ENCODE results near the gene COBL. TPM values are rescaled to one million over a fixed set of nuclear protein-coding genes. Genes with fewer than 3 reads are reported as not detected.

Gene COBL
- polyA plus RNA-seq, 1 donor: 30.5 TPM

DNA sequence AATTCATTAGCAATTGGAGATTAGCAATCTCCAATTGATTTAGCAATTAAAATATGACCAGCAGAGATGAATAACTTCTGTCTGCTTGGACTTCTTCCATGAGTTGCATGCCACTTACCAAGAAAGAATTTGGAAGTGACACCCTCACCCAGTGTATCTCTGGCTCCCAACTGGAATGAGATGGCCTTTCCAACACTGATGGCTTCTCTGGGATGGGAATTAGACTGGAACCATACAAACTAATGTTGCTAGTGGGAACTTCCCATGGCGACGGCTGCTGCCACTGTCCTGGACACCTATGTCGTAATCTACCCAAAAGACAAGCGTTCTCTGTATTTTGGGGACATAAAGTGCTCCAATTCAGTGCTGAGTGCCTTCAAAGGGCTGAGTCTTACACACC lies 192.3 kb downstream of the COBL start:
- WGBS (ENCODE audit: insufficient coverage, low lambda C conversion rate): no CpG with 5 or more reads among the region's 4 CpGs
- Histone ChIP-seq H3K4me3 (ENCODE audit: low read length) (no peak overlapping the region), H3K36me3 (ENCODE audit: control insufficient read depth, insufficient read depth, low read length) (peaks cover 10% of the 10 kb centered on the region), H3K27me3 (ENCODE audit: control insufficient read depth, insufficient read depth, low read length) (no peaks in the 10 kb centered on the region), H3K27ac (ENCODE audit: low read length) (no peak overlapping the region), H3K9me3 (ENCODE audit: control insufficient read depth, low read depth, low read length) (no peaks in the 10 kb centered on the region), H3K4me1 (ENCODE audit: control insufficient read depth, insufficient read depth, low read length) (no peaks in the 10 kb centered on the region)
- no peak for DNase-seq

DNA sequence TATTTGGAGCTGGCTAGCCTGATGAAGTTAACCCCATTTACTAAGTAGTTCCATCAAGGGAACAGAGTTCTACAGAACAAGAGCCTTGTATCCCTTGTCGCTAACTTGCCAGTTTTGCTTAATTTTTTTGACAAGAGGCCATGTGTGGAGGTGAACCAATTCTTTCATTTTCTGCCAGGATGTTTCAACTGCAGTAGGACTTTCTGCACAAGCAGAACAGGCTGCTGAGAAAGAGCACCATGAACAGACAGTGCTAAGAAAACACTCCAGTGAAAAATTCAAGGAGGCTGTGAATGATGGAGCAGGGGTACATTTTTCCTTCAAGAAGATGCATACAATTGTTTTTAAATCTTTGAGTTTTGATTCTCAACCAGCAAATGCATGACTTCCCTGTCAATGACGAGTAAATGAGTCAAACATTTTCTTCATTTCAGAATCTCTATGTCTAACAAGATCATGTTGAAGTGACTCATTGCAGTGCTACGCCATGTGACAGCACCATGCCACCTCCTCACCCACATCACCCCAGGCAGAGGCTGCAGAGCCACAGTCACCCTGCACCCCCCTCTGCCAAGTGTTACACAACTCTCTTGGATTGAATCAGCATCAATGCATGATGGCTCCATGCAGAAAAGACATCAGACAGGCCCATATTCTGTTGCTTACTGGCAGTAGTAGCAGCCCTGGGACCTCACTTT lies 193.1 kb downstream of the COBL start:
- no peak overlapping the region for H3K4me3 ChIP-seq (ENCODE audit: low read length)
- no peak for DNase-seq
- no peaks in the 10 kb centered on the region for H3K4me1 ChIP-seq (ENCODE audit: control insufficient read depth, insufficient read depth, low read length)
- WGBS (ENCODE audit: insufficient coverage, low lambda C conversion rate): no CpG with 5 or more reads among the region's 3 CpGs
- H3K9me3 ChIP-seq (ENCODE audit: control insufficient read depth, low read depth, low read length): no peaks in the 10 kb centered on the region
- no peak overlapping the region for H3K27ac ChIP-seq (ENCODE audit: low read length)
- H3K27me3 ChIP-seq (ENCODE audit: control insufficient read depth, insufficient read depth, low read length): no peaks in the 10 kb centered on the region
- peaks cover 7% of the 10 kb centered on the region for H3K36me3 ChIP-seq (ENCODE audit: control insufficient read depth, insufficient read depth, low read length)

GRCh38 chr7:51121931-51122425 lies 194.6 kb downstream of the COBL start:
- no peak for DNase-seq
- H3K27ac ChIP-seq (ENCODE audit: low read length): no peak overlapping the region
- no peaks in the 10 kb centered on the region for H3K4me1 ChIP-seq (ENCODE audit: control insufficient read depth, insufficient read depth, low read length)
- peaks cover 2% of the 10 kb centered on the region for H3K36me3 ChIP-seq (ENCODE audit: control insufficient read depth, insufficient read depth, low read length)
- H3K9me3 ChIP-seq (ENCODE audit: control insufficient read depth, low read depth, low read length): no peaks in the 10 kb centered on the region
- 0% methylated on average over 1 of the region's 9 CpGs for WGBS (ENCODE audit: insufficient coverage, low lambda C conversion rate)
- H3K4me3 ChIP-seq (ENCODE audit: low read length): no peak overlapping the region
- H3K27me3 ChIP-seq (ENCODE audit: control insufficient read depth, insufficient read depth, low read length): no peaks in the 10 kb centered on the region

DNA sequence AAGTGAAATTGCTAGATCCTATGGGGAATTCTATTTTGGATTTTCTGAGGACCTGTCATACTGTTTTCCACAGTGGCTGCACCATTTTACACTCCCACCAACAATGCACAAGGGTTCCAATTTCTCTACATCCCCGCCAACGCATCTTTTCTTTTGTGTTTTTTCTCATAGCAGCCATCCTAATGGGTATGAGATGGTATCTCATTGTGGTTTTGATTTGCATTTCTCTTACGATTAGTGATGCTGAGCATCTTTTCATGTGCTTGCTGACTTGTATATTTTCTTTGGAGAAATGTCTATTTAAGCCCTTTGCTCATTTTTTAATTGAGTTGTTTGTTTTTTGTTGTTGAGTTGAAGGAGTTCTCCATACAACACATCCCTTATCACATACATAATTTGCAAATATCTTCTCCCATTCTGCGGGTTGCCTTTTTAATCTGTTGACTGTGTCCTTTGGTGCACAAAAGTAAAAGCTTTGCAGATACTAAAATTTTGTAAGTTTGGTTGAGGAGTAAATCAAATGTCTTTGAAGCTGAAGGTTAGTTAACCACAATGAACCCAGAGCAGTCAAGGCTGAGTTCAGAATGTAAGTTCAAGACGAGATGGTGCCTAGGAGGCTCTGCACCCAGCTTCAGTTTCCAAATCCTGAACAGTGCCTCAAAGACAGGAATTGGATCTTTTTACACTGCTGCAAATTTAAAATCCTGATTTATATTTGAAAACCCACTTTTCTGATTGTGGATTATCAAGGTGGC lies 195.4 kb downstream of the COBL start:
- H3K4me1 ChIP-seq (ENCODE audit: control insufficient read depth, insufficient read depth, low read length): no peaks in the 10 kb centered on the region
- no peaks in the 10 kb centered on the region for H3K27me3 ChIP-seq (ENCODE audit: control insufficient read depth, insufficient read depth, low read length)
- H3K9me3 ChIP-seq (ENCODE audit: control insufficient read depth, low read depth, low read length): no peaks in the 10 kb centered on the region
- no peak overlapping the region for H3K4me3 ChIP-seq (ENCODE audit: low read length)
- H3K27ac ChIP-seq (ENCODE audit: low read length): no peak overlapping the region
- no CpG with 5 or more reads among the region's 5 CpGs for WGBS (ENCODE audit: insufficient coverage, low lambda C conversion rate)
- no peak for DNase-seq
- no peaks in the 10 kb centered on the region for H3K36me3 ChIP-seq (ENCODE audit: control insufficient read depth, insufficient read depth, low read length)

DNA sequence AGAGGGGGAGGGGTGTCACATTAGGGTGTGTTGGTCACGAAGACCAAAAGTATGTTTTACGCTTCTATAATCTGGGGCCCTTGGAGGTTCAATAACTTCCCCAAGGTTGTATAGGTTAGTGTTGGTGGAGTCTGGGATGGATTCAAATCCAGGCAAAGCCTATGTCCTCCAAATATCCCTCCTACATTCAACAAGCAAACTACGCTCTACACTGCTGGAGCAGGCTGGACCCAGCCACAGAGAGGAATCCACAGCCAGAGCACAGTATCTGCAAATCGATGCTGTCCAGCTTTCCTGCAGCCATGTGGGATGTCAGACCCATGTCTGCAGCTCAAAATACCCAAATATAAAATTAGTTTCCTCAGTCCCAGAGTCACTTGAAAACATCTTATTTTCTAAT lies 198.0 kb downstream of the COBL start:
- H3K36me3 ChIP-seq (ENCODE audit: control insufficient read depth, insufficient read depth, low read length): no peaks in the 10 kb centered on the region
- no peaks in the 10 kb centered on the region for H3K9me3 ChIP-seq (ENCODE audit: control insufficient read depth, low read depth, low read length)
- no peaks in the 10 kb centered on the region for H3K4me1 ChIP-seq (ENCODE audit: control insufficient read depth, insufficient read depth, low read length)
- no peak overlapping the region for H3K27ac ChIP-seq (ENCODE audit: low read length)
- H3K27me3 ChIP-seq (ENCODE audit: control insufficient read depth, insufficient read depth, low read length): no peaks in the 10 kb centered on the region
- no peak overlapping the region for H3K4me3 ChIP-seq (ENCODE audit: low read length)
- no peak for DNase-seq
- no CpG with 5 or more reads among the region's 4 CpGs for WGBS (ENCODE audit: insufficient coverage, low lambda C conversion rate)

GRCh38 chr7:51114501-51114900 lies 202.1 kb downstream of the COBL start:
- no CpG with 5 or more reads among the region's 1 CpG for WGBS (ENCODE audit: insufficient coverage, low lambda C conversion rate)
- H3K36me3 ChIP-seq (ENCODE audit: control insufficient read depth, insufficient read depth, low read length): peaks cover 2% of the 10 kb centered on the region
- H3K27me3 ChIP-seq (ENCODE audit: control insufficient read depth, insufficient read depth, low read length): no peaks in the 10 kb centered on the region
- H3K9me3 ChIP-seq (ENCODE audit: control insufficient read depth, low read depth, low read length): no peaks in the 10 kb centered on the region
- H3K4me1 ChIP-seq (ENCODE audit: control insufficient read depth, insufficient read depth, low read length): no peaks in the 10 kb centered on the region
- no peak overlapping the region for H3K27ac ChIP-seq (ENCODE audit: low read length)
- H3K4me3 ChIP-seq (ENCODE audit: low read length): no peak overlapping the region
- DNase-seq: no peak

GRCh38 chr7:51113962-51114361 lies 202.6 kb downstream of the COBL start:
- Histone ChIP-seq H3K4me1 (ENCODE audit: control insufficient read depth, insufficient read depth, low read length) (no peaks in the 10 kb centered on the region), H3K27me3 (ENCODE audit: control insufficient read depth, insufficient read depth, low read length) (no peaks in the 10 kb centered on the region), H3K27ac (ENCODE audit: low read length) (no peak overlapping the region), H3K9me3 (ENCODE audit: control insufficient read depth, low read depth, low read length) (no peaks in the 10 kb centered on the region), H3K4me3 (ENCODE audit: low read length) (no peak overlapping the region), H3K36me3 (ENCODE audit: control insufficient read depth, insufficient read depth, low read length) (peaks cover 4% of the 10 kb centered on the region)
- no peak for DNase-seq
- WGBS (ENCODE audit: insufficient coverage, low lambda C conversion rate): no CpG with 5 or more reads among the region's 7 CpGs

DNA sequence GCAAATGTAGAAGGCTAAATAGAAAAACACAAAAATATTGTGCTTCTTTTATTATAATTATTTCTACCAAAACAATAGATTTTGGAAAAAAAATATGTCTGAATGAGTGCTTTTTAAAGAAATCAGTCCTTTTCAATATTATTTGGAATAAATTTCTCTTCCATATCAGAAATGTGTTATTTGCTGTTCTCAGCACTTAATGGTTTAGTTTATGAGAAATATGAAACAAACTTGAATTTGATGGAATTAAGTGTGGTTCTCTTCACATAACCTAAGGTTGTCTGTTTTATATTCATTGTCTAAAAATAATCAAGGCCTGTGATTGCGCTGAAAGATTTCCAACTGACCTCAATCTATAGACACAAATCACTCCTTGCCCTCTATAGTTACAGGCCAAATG lies 203.0 kb downstream of the COBL start:
- H3K36me3 ChIP-seq (ENCODE audit: control insufficient read depth, insufficient read depth, low read length): peaks cover 7% of the 10 kb centered on the region
- no peak for DNase-seq
- H3K9me3 ChIP-seq (ENCODE audit: control insufficient read depth, low read depth, low read length): no peaks in the 10 kb centered on the region
- no peak overlapping the region for H3K4me3 ChIP-seq (ENCODE audit: low read length)
- no CpG with 5 or more reads among the region's 1 CpG for WGBS (ENCODE audit: insufficient coverage, low lambda C conversion rate)
- no peaks in the 10 kb centered on the region for H3K4me1 ChIP-seq (ENCODE audit: control insufficient read depth, insufficient read depth, low read length)
- H3K27me3 ChIP-seq (ENCODE audit: control insufficient read depth, insufficient read depth, low read length): no peaks in the 10 kb centered on the region
- no peak overlapping the region for H3K27ac ChIP-seq (ENCODE audit: low read length)

DNA sequence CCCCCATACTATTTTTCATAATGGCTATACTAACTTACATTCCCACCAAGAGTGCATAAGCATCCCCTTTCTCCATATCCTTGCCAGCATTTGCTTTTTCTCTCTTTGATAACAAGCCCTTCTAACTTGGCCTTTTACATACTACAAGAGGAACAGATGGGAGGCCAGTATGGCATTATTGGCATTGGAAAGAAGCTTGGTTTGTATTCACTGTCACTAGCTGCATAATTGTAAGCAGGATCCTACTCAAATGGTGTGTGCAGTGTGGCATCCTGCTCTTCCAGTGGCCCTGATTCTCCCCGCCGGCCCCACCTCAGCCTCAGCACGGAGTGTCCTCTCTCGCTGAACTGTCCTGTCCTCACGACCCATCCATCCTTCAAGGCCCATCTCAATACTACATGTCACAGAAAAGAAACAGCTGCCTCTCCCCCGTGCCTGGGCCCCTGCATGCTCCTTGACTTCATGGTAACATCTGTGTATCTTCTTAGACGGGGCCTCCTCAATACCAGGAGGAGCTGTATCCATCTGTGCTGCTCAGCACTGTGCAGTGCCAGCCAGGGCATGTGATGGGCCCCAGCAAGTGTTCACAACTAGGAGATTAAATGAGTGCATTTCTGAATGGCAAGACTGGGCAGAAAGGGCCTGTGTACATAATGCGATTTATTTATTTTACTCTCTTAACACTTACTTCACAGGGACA lies 205.2 kb downstream of the COBL start:
- H3K4me1 ChIP-seq (ENCODE audit: control insufficient read depth, insufficient read depth, low read length): no peaks in the 10 kb centered on the region
- WGBS (ENCODE audit: insufficient coverage, low lambda C conversion rate): no CpG with 5 or more reads among the region's 8 CpGs
- no peaks in the 10 kb centered on the region for H3K9me3 ChIP-seq (ENCODE audit: control insufficient read depth, low read depth, low read length)
- H3K4me3 ChIP-seq (ENCODE audit: low read length): no peak overlapping the region
- H3K27ac ChIP-seq (ENCODE audit: low read length): no peak overlapping the region
- H3K27me3 ChIP-seq (ENCODE audit: control insufficient read depth, insufficient read depth, low read length): no peaks in the 10 kb centered on the region
- no peak for DNase-seq
- H3K36me3 ChIP-seq (ENCODE audit: control insufficient read depth, insufficient read depth, low read length): peaks cover 12% of the 10 kb centered on the region

DNA sequence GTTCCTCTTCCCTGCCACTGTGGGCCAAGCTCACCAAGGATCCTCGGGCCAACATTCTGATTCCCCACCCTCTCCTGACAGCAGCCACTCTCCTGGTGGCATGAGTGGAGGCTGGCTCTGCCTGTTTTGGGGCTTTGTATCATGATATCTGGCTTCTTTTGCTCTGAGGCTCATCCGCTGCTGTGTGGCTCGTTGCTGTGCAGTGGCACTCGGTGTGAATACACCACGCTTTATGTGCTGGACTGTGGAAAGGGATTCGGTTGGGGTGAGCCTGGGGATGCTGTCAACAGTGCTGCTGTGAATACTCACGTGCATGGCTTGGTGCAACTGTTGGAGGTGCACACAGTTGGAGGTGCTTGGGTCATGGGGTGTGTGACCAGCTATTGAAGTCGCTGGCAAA lies 208.5 kb downstream of the COBL start:
- no peak for DNase-seq
- Histone ChIP-seq H3K9me3 (ENCODE audit: control insufficient read depth, low read depth, low read length) (no peaks in the 10 kb centered on the region), H3K4me1 (ENCODE audit: control insufficient read depth, insufficient read depth, low read length) (no peaks in the 10 kb centered on the region), H3K27me3 (ENCODE audit: control insufficient read depth, insufficient read depth, low read length) (no peaks in the 10 kb centered on the region), H3K27ac (ENCODE audit: low read length) (no peak overlapping the region), H3K4me3 (ENCODE audit: low read length) (no peak overlapping the region), H3K36me3 (ENCODE audit: control insufficient read depth, insufficient read depth, low read length) (peaks cover 12% of the 10 kb centered on the region)
- WGBS (ENCODE audit: insufficient coverage, low lambda C conversion rate): no CpG with 5 or more reads among the region's 8 CpGs

Measured in large intestine (tissue), 3 donors.